GM21447 (cell line): Measurements from ENCODE around the gene TMPRSS7.
"Not testable (repeated sequence)": the region's sequence is repeated elsewhere in the genome, so short reads cannot be mapped to it uniquely, and the experiment has no call there.

Source experiments
- ATAC-seq: cut with Tn5 transposase; IDR thresholded peaks from one replicate; pipeline ENCODE4 v1.9.1; 2021; ENCODE audit not compliant: unreplicated experiment

TMPRSS7 gene

DNA sequence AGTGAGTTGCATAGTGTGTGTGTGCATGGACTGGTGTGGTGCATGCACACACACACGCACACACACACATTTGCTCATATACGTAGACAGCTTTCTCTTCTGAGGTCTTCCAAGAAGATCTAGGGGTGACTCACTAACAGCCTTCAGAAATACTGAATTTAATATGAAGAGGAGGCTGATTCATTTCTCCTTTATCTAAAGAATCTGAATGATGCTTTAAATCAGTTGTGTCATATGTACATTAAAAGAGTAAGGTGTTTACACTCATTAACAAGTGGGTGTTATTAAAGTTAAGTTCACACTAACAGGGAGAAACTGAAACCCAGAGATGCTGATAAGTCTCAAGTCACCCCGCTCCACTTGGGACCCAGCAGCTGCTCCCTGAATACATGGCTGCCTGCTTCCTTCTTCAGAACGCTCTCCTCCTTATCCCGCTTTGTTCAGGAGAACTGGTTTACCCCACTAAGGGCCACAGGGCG lies 22.0 kb downstream of the TMPRSS7 start:
- ATAC-seq = no peak

DNA sequence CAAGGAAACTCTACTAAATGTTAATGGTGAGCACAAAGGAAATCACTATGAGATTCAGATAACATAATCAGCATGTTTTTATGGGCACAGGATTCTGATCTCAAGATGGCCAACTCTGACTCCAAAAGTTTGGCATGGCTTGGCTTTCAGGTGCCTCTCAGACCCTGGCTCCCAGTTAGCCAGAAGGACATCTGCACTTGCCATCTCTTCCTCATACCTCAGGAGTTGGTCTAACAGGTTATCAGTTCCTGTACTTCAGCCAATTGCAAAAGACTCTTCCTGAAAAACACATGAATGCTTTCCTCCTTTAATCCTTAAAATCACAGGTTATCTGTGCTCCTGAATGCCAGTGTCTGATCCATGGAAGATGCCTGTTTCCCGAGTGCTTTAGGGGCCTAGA lies 25.0 kb downstream of the TMPRSS7 start:
- no peak for ATAC-seq

DNA sequence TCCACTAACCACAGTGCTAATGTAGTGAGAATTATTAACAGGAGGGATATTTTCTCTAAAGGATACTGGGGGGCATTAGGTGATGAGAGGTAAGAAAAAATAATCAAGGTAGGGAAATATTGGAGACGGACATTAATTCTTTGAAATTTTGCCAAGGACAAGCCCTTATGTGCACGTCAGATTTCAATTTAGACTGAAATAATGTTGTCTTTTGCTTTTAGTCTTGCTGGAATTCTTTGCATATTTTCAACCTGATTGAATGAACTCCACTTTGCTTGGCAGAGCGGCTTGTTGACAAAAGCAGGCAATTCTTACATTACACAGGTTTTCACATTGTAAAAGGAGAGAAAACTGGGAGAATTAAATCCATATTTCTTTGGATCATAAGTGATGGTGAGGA lies 26.6 kb downstream of the TMPRSS7 start:
- no peak for ATAC-seq

- ATAC-seq = not testable (repeated sequence)
These were observed 38.0 kb downstream of the TMPRSS7 start for GRCh38 chr3:112072387-112073060.

DNA sequence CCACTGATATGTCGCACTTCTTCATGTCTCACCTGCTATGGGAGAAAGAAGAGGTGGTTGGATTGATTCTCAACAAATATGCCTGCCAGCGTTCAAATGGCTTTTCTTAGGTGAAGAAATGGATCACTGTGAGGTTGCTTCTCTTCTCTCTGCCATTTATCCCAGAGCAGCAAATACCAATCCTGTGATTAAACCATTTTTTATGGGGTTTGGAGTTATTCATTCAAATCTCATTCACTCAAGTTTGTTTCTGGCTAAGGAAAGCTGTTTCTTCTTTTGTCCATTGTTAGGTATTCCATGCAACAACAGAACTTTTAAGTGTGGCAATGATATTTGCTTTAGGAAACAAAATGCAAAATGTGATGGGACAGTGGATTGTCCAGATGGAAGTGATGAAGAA lies 39.5 kb downstream of the TMPRSS7 start:
- ATAC-seq = no peak

GRCh38 chr3:112074616-112075497 lies 40.3 kb downstream of the TMPRSS7 start:
- no peak for ATAC-seq

GRCh38 chr3:112078125-112079083 lies 43.9 kb downstream of the TMPRSS7 start:
- ATAC-seq = no peak

- ATAC-seq = no peak
These were observed 48.7 kb downstream of the TMPRSS7 start for GRCh38 chr3:112083239-112083638.

GRCh38 chr3:112084980-112085705 lies 50.6 kb downstream of the TMPRSS7 start:
- no peak for ATAC-seq

DNA sequence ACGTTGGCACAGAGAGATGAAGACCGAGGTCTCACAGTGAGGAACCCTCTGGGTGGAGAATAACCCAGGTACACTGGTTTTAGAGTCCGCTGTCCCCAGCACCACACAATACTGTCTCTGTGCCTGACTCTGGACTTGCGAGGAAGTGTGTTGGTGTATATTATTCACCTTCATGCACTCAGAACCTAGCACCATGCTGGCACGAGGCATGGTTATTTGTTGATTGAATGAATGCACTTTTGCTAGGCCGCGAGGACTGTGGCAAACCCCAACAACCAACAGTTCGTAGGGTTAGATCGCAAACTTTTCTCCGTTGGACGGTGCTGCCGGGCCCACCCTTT lies 51.2 kb downstream of the TMPRSS7 start:
- ATAC-seq = no peak

- ATAC-seq = peak; percentile 70
These were observed 51.7 kb downstream of the TMPRSS7 start, which contains the start of gene C3orf52 for GRCh38 chr3:112086076-112086854. TSS of gene C3orf52 (plus strand) at chr3:112086389. CDS start at chr3:112086408, 19 bp downstream.

- no peak for ATAC-seq
These were observed 52.5 kb downstream of the TMPRSS7 start for GRCh38 chr3:112086875-112087524.

GRCh38 chr3:112087746-112088145 lies 53.2 kb downstream of the TMPRSS7 start:
- ATAC-seq = no peak

GRCh38 chr3:112088944-112089343 lies 54.4 kb downstream of the TMPRSS7 start:
- ATAC-seq = no peak

GRCh38 chr3:112089956-112090886 lies 55.7 kb downstream of the TMPRSS7 start:
- no peak for ATAC-seq

- no peak for ATAC-seq
These were observed 56.5 kb downstream of the TMPRSS7 start for GRCh38 chr3:112090887-112091586.

GRCh38 chr3:112092496-112093179 lies 58.1 kb downstream of the TMPRSS7 start:
- no peak for ATAC-seq
